Activated CD4-positive, alpha-beta T cell treated with anti-CD3 and anti-CD28 coated beads for 4 hours (primary cell): ENCODE results near the gene CST6.

Experiments
- DNase-seq, 2 donors: peaks; one replicate each; pipeline ENCODE4 v3.0.0-alpha.2; 2020

Gene CST6

DNA sequence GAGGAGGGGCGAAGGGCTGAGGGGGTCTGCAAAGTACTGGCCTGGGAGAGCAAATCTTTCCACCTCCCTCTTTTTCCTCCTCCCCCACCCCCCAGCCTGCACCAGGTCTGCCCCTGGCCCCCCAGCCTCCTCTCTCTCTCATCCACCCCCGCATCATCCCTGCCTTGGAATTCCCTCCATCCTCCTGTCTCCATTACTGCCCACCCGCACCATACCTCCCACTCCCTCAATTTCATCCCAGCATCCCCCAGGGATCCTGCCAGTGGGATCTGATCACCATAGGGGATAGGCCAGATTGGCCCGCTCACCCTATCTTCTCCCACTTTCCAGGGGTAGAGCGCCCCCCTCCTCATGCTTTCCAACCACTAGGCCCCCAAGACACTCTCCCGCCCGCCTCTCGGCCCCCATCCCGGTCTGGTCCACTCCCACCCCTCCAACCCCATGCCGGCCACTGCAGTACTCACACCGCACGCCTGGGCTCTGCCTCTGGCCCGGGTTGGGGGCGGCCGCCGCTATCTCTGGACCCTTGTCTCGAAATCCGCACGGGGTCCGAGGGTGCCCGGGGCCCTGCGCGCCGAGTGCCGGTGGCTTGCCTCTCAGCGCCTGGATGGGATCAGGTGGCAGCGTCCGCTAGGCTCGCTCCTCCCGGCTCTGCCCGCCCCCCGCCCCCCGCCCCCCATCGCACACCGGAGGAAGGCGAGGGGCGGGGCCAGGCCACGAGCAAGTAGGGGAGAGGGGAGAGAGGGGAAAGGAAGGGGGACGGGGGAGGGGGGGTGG, 36.9 kb downstream of the CST6 start, which contains the start of gene GAL3ST3:
Gene GAL3ST3, minus strand, starts transcription at position 615 of the 777 bp plus-strand sequence. CDS start 3,746 bp downstream, outside the sequence.
- no peak for DNase-seq

DNA sequence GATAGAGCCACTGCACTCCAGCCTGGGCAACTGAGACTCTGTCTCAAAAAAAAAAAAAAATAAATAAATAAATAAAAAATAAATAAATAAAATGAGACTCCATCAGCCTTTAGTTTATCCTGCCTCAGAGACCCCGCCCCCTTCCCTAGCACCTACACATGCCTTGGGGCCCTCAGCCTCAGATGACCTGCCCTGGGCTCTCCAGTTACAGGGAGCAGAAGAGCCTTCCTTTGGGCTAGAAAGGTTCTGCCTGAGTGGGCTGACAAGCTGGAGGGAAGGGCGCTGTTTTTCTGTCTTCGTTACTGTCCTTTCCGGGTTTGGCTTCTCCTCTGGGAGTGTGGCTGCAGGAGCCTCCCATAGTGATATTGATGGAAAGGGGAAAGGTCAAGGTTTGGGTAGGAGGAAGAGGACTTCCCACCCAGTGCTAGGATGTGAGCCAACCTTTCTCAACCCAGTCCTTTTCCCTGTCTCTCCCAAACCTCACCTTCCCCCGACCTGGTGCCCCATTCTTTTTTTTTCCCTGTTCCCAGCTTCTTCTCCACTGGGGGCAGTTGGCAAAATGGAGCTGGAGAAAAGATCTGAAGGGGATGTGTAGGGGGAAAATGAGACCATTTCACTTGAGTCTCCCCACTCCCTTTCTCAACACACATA, 38.9 kb downstream of the CST6 start:
- no peak for DNase-seq

DNA sequence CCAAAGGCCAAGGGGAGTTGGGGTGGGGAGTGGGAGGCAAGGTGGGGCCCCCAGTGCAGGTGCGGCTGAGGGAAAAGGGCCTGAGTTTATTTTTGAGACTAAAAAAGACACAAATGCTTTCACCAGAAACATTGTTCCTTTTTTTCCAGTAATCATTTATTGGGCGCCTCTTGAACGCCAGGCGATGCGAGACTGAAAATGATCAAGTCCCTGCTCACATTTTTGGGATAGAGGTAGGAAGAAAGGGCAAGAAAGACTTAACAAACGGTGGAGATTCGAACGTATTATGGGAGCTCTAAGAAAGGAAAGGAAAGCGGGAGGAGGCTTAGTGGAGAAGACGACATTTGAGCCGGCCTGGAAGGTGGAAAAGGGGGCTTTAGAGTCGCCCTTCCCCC, 39.6 kb downstream of the CST6 start:
- DNase-seq: no peak

DNA sequence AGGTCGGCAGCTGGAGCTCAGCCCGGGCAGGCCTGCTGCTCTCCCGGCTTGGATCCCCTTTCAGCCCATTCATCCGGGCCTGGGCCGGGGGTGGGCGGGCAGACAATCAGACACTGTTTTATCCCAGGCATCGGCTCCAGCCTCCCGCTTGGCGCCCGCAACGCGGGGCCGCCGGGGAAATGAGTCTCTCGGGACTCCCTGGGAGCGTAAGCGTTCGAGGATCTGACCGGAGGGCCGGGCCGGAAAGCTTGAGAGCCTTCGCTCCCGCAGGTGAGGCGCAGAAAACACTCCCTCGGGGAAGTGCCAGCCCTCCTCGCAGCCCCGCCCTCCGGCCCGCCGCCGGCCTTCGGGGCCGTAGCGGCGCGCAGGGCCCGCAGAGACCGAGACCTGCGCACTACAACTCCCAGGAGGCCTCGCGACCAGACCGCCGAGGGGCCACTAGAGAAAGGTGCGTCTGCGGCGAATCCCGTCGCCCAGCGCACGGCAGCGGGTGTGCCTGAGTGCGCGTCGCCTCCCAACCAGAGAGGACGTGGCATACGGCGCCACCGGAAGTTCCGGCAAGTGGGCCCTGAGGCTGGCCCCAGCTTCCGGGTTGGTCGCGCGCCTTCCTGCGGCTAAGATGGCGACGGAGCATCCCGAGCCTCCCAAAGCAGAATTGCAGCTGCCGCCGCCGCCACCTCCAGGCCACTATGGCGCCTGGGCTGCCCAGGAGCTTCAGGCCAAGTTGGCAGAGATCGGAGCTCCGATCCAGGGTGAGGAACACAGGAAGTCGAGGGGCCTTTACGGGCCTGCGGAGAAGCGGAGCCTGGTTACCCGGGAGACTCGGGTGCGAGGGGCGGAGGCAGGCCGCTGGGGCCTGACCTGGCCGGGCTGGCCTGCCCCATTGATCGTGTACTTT, 40.2 kb downstream of the CST6 start, which contains the start of gene SF3B2:
Gene SF3B2, plus strand, starts transcription at position 599 of the 898 bp plus-strand sequence. Its CDS starts 21 bp downstream, at position 620.
- peak; percentile 93 to 95 for DNase-seq

DNA sequence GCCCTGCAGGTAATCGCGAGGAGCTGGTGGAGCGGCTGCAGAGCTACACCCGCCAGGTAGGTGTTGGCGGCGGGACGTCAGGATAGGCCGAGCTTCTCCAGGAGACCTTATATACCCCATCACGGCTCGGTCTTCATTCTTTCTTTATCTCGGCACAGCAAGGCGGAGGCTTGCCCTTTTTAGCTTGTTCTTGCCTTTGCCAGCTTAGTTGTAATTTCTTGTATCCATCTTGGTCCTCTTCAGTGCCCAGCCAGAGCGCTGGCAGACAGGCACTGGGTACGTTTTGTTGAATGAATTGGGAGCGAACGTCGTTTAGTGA, 40.8 kb downstream of the CST6 start:
- no peak for DNase-seq

DNA sequence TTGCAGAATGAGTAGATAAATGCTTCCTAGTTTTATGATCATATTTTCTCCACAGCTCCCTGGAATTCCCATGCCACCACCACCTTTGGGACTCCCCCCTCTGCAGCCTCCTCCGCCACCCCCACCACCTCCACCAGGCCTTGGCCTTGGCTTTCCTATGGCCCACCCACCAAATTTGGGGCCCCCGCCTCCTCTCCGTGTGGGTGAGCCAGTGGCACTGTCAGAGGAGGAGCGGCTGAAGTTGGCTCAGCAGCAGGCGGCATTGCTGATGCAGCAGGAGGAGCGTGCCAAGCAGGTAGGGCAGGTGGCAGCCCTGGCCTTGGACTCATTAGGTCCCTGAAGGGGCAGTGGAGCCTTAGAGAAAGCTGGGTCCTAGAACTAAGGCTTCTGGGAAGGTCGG, 43.2 kb downstream of the CST6 start:
- no peak for DNase-seq

DNA sequence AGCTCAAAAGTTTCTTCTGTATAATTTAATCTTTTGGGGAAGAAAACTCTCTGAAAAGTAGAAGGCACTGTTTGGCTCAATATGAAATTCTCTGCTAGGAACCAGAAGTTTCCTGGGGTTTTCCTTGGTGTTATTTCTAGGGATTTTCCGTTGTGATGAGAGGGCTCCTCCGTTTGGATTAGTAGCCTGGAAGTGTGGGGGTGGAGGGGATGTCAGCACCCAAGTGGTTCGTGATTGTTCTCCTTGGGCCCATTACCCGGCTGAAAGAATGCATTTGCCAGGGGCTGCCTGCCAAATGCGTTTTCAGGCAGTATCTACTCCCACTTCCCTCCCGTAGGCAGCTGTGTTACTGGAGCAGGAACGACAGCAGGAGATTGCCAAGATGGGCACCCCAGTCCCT, 44.7 kb downstream of the CST6 start:
- no peak for DNase-seq

DNA sequence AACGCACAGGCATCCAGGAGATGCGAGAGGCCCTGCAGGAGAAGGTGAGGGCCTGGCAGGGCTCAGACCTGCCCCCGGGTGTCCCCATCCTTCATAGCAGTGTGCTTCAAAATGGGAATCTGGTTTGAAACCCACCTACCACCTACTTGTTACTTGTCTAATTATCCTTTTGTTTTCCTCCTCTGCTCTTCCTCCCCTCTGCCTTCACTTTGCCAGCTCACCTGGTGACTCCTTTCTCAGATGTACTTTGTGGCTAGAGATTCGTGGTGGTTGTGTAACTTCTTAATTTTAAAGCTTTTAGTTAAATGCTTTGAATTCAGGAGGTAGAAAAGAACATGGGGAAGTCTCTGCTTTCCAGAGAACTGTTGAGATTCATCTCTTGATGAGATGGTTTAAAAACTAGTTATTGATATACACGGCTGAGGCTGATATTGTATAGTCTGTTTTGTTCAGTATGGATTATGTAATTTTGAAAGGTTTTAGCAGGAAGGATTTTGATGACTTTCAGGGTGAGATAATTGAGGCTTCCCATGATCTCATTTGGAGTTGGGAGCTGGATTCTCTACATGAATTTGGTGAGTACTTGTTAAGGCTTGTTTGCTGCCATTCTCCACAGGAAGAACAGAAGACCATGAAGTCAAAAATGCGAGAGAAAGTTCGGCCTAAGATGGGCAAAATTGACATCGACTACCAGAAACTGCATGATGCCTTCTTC, 48.3 kb downstream of the CST6 start:
- no peak for DNase-seq

DNA sequence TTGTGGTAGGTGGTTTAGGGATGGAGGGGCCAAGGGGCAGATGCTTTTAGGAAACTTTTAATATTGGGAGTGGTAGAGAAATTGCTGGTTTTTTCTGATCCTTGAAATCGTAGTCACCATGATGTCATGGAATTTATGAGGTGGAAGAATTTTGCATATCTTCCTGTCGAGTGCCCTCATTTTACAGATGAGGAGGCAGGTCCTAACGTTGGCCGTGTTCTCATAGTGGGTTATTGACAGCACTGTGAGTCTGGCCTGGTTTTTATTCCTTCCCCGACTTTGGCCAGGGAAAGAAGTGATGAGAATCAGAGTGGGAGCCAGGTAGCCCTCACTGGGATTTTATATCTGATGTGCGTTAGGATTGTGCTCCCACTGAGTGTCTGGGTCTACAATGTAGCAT, 49.5 kb downstream of the CST6 start:
- DNase-seq: no peak

DNA sequence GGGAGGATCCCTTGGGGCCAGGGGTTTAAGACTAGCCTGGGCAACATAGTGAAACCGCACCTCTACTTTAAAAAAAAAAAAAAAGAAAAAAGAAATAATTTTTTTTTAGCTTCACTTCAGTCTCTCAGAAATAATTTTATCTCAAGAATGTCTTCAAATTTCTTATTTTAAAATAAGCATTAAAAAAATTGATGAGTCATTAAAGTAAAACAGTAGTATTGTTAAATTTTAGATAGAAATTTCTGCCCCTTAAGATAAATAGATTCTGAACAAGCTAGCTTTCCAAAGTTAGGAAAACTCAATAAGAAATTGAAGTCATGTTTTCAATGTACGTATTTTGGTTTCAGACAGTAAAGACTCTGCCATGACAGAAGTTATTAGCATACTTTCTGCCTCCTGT, 50.6 kb downstream of the CST6 start:
- DNase-seq: no peak
